ENCODE measurements around the gene SH3PXD2A.

SH3PXD2A gene

GRCh38 chr10:103626178-103626577, 229.2 kb downstream of the SH3PXD2A start:
- Histone ChIP-seq H2AFZ (ENCODE audit: low read depth) (no peak overlapping the region), H3K4me1 (ENCODE audit: low read depth, poor library complexity, severe bottlenecking) (no peaks in the 10 kb centered on the region), H3K4me3 (IDR thresholded peaks at IDR 0.05; ENCODE audit: insufficient read depth, low read depth, low read length) (no peak overlapping the region), H3K79me2 (ENCODE audit: insufficient read depth, low read depth) (no peaks in the 10 kb centered on the region), H3K9ac (no peak overlapping the region), H3K36me3 (ENCODE audit: insufficient read depth) (no peaks in the 10 kb centered on the region), H4K20me1 (ENCODE audit: insufficient read depth) (no peaks in the 10 kb centered on the region), H3K4me2 (no peak overlapping the region), H3K27me3 (ENCODE audit: insufficient read depth, low read depth) (no peaks in the 10 kb centered on the region), H3K27ac (no peak overlapping the region)
- TF ChIP-seq CTCF (conservative IDR thresholded peaks at IDR 0.05; ENCODE audit: low read depth, low read length): no peak

- TF ChIP-seq CTCF (conservative IDR thresholded peaks at IDR 0.05; ENCODE audit: low read depth, low read length): no peak
- Histone ChIP-seq H2AFZ (ENCODE audit: low read depth) (no peak overlapping the region), H3K27me3 (ENCODE audit: insufficient read depth, low read depth) (no peaks in the 10 kb centered on the region), H3K4me1 (ENCODE audit: low read depth, poor library complexity, severe bottlenecking) (no peaks in the 10 kb centered on the region), H3K4me2 (no peak overlapping the region), H3K4me3 (IDR thresholded peaks at IDR 0.05; ENCODE audit: insufficient read depth, low read depth, low read length) (no peak overlapping the region), H3K36me3 (ENCODE audit: insufficient read depth) (no peaks in the 10 kb centered on the region), H3K9ac (no peak overlapping the region), H3K27ac (no peak overlapping the region), H3K79me2 (ENCODE audit: insufficient read depth, low read depth) (no peaks in the 10 kb centered on the region), H4K20me1 (ENCODE audit: insufficient read depth) (no peaks in the 10 kb centered on the region)
Measured at GRCh38 chr10:103622935-103623574, 232.3 kb downstream of the SH3PXD2A start.

- no peak overlapping the region for H3K27ac ChIP-seq
- H2AFZ ChIP-seq (ENCODE audit: low read depth): no peak overlapping the region
- no peak for TF ChIP-seq CTCF (conservative IDR thresholded peaks at IDR 0.05; ENCODE audit: low read depth, low read length)
- no peaks in the 10 kb centered on the region for H3K36me3 ChIP-seq (ENCODE audit: insufficient read depth)
- no peaks in the 10 kb centered on the region for H3K4me1 ChIP-seq (ENCODE audit: low read depth, poor library complexity, severe bottlenecking)
- no peaks in the 10 kb centered on the region for H3K79me2 ChIP-seq (ENCODE audit: insufficient read depth, low read depth)
- H3K27me3 ChIP-seq (ENCODE audit: insufficient read depth, low read depth): no peaks in the 10 kb centered on the region
- no peak overlapping the region for H3K9ac ChIP-seq
- H3K4me2 ChIP-seq: no peak overlapping the region
- no peaks in the 10 kb centered on the region for H4K20me1 ChIP-seq (ENCODE audit: insufficient read depth)
- H3K4me3 ChIP-seq (IDR thresholded peaks at IDR 0.05; ENCODE audit: insufficient read depth, low read depth, low read length): no peak overlapping the region
Measured at GRCh38 chr10:103622286-103622685, 233.1 kb downstream of the SH3PXD2A start.

- H3K4me3 ChIP-seq (IDR thresholded peaks at IDR 0.05; ENCODE audit: insufficient read depth, low read depth, low read length): no peak overlapping the region
- H3K9ac ChIP-seq: no peak overlapping the region
- no peaks in the 10 kb centered on the region for H3K36me3 ChIP-seq (ENCODE audit: insufficient read depth)
- no peaks in the 10 kb centered on the region for H3K79me2 ChIP-seq (ENCODE audit: insufficient read depth, low read depth)
- TF ChIP-seq CTCF (conservative IDR thresholded peaks at IDR 0.05; ENCODE audit: low read depth, low read length): no peak
- H3K27ac ChIP-seq: no peak overlapping the region
- no peak overlapping the region for H3K4me2 ChIP-seq
- H2AFZ ChIP-seq (ENCODE audit: low read depth): no peak overlapping the region
- H3K27me3 ChIP-seq (ENCODE audit: insufficient read depth, low read depth): no peaks in the 10 kb centered on the region
- no peaks in the 10 kb centered on the region for H4K20me1 ChIP-seq (ENCODE audit: insufficient read depth)
- H3K4me1 ChIP-seq (ENCODE audit: low read depth, poor library complexity, severe bottlenecking): no peaks in the 10 kb centered on the region
Measured at GRCh38 chr10:103621783-103622125, 233.6 kb downstream of the SH3PXD2A start.

Data from KMS-11 (cell line).